Measurements from ENCODE around the gene MAGIX. TPM values are rescaled to one million over a fixed set of nuclear protein-coding genes. Genes with fewer than 3 reads are reported as not detected.

Gene MAGIX
- total and polyA plus RNA-seq, 2 of the 4 experiments (the other 2 are of a cell fraction): 0.72 to 1.1 TPM

DNA sequence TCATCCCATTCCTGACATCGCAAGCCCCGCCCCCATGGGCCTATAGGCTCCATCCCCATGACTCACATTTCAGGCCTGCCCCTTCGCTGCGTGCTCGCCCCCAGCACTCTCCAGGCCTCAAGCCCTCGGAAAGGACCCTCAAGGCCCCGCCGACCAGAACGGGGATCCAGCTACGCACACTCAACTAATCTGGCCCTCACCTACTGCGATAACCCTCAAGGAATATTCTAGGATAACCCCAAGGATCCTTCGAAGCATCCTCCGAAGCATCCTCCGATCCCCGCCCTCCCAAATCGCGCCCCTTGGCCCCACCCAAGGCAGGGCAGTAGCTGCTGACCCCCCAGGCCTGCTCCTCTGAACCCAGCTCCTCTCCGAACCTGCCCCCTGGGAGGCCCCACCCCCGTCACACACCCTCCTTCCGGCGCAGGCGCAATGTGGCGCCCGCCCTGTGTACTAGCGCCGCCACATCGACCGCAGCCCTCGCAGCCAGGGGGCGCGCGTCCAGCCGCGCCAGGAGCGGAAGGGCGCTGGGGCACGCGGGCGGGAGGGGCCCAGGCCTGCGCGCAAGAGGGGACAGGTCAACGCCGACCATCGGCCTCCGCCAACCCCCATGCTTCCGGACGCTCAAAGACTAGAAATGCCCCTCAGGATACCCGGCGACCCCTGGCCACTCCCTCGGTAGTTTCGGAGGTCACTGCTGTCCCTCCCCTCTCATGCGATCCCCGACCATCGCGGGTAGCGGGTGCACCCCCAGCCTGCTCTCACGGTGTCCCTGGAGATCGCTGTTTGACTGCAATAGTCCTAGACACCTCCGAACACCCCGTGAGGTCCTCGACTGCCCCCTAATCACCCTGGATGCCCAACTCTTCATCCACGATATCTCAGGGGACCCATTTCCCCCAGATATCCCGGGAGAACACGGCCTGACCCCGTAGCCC lies 6.4 kb upstream of the MAGIX start:
- peak overlapping the region; percentile 94 for H3K56ac ChIP-seq (ENCODE audit: extremely low read depth, insufficient read depth, low read length)
- H3K9me3 ChIP-seq (ENCODE audit: control insufficient read depth, insufficient read depth, low read length): no peaks in the 10 kb centered on the region
- peak overlapping the region; percentile 62; the same call in 1 of the 3 replicates for H2BK15ac ChIP-seq (ENCODE audit: low read depth, low read length)
- TF ChIP-seq RAD21 (IDR thresholded peaks at IDR 0.05; ENCODE audit: low read length) (peak; percentile 26; the same call in 1 of the 2 replicates), MAZ (IDR thresholded peaks at IDR 0.05; ENCODE audit: borderline replicate concordance, low read depth, low read length) (peak; percentile 78; the same call in 1 of the 2 replicates), SMC3 (IDR thresholded peaks at IDR 0.05; ENCODE audit: low read depth, low read length) (peak; percentile 36), RFX5 (IDR thresholded peaks at IDR 0.05; ENCODE audit: low read depth, low read length) (no peak), CEBPB (IDR thresholded peaks at IDR 0.05; ENCODE audit: low read depth, low read length) (no peak), FOS (IDR thresholded peaks at IDR 0.05; ENCODE audit: low read depth, low read length) (peak; percentile 14; the same call in 1 of the 2 replicates), POLR2A (IDR thresholded peaks at IDR 0.05; ENCODE audit: low read depth, low read length) (peak; percentile 63; the same call in 1 of the 2 replicates)
- TF ChIP-seq, protein P1, sequence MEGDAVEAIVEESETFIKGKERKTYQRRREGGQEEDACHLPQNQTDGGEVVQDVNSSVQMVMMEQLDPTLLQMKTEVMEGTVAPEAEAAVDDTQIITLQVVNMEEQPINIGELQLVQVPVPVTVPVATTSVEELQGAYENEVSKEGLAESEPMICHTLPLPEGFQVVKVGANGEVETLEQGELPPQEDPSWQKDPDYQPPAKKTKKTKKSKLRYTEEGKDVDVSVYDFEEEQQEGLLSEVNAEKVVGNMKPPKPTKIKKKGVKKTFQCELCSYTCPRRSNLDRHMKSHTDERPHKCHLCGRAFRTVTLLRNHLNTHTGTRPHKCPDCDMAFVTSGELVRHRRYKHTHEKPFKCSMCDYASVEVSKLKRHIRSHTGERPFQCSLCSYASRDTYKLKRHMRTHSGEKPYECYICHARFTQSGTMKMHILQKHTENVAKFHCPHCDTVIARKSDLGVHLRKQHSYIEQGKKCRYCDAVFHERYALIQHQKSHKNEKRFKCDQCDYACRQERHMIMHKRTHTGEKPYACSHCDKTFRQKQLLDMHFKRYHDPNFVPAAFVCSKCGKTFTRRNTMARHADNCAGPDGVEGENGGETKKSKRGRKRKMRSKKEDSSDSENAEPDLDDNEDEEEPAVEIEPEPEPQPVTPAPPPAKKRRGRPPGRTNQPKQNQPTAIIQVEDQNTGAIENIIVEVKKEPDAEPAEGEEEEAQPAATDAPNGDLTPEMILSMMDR (conservative IDR thresholded peaks at IDR 0.05; ENCODE audit: low read depth, low read length): peak; percentile 71
- peak overlapping the region; percentile 97 to 99 for H4K8ac ChIP-seq (ENCODE audit: low read depth in 2 of 2, low read length in 2 of 2)
- dilution Hi-C loops (cut with HindIII; ENCODE audit: low sequenced_read_pairs, unreplicated experiment): no loop called here
- H4K5ac ChIP-seq (ENCODE audit: low read depth, low read length): peak overlapping the region; percentile 99
- no peak overlapping the region for H2BK20ac ChIP-seq (ENCODE audit: low read depth, low read length)
- H3K9me1 ChIP-seq (ENCODE audit: insufficient read depth, low read length): no peaks in the 10 kb centered on the region
- peak overlapping the region; percentile 90 for H2AFZ ChIP-seq (replicated peaks; ENCODE audit: low read length, poor library complexity)
- peak; percentile 94 for ATAC-seq (ENCODE audit: low read depth)
- POLR2A ChIA-PET (ENCODE audit: unreplicated experiment): interaction anchor here (0.8 to 1.0 kb wide), 2 partner anchors 11 kb away, joined by 3 to 4 read pairs; no protein-coding TSS in a partner anchor
- peak overlapping the region; percentile 98 for H2AK9ac ChIP-seq (replicated peaks; ENCODE audit: low read depth, low read length, poor library complexity)
- H3K27me3 ChIP-seq (ENCODE audit: control insufficient read depth, insufficient read depth, low read length): no peaks in the 10 kb centered on the region; the same call in 1 of the 2 replicates
- H3K18ac ChIP-seq (ENCODE audit: low read depth, low read length): peak overlapping the region; percentile 99
- H4K20me1 ChIP-seq (ENCODE audit: insufficient read depth, low read length): no peaks in the 10 kb centered on the region
- peak overlapping the region; percentile 89 for H2AK5ac ChIP-seq (ENCODE audit: low read depth, low read length)
- no peaks in the 10 kb centered on the region for H3K36me3 ChIP-seq (ENCODE audit: control insufficient read depth, insufficient read depth, low read length)
- H3K79me1 ChIP-seq (ENCODE audit: low read depth in 1 of 2, low read length in 2 of 2): no peaks in the 10 kb centered on the region; a peak in 1 of 4 replicates
- peak overlapping the region; percentile 100 for H3K27ac ChIP-seq (ENCODE audit: insufficient read depth, low read length)
- WGBS, 2 experiments (ENCODE audit: extremely low coverage in 2 of 2, insufficient read length in 1 of 2): 37% methylated on average over 19 of the region's 65 CpGs; no CpG with 5 or more reads in 1 of the 2 experiments
- no TSS peak for BruUV-seq (replicated peaks)
- CTCF ChIA-PET: interaction anchor here (0.6 to 0.7 kb wide), 3 partner anchors 11 to 28 kb away, joined by 3 read pairs; no protein-coding TSS in a partner anchor
- H3K4ac ChIP-seq (ENCODE audit: low read depth, low read length): peak overlapping the region; percentile 99
- H4K91ac ChIP-seq (ENCODE audit: insufficient read depth, low read depth, low read length): peak overlapping the region; percentile 91
- H3K14ac ChIP-seq (replicated peaks; ENCODE audit: low read depth, low read length): peak overlapping the region; percentile 93
- H3K9ac ChIP-seq (ENCODE audit: low read depth, low read length): peak overlapping the region; percentile 100
- H3K4me2 ChIP-seq (ENCODE audit: low read depth, low read length): peak overlapping the region; percentile 94
- intact Hi-C loops (cut with micrococcal nuclease): no loop called here
- peaks cover 6% of the 10 kb centered on the region for H3K4me1 ChIP-seq (ENCODE audit: control insufficient read depth, insufficient read depth, low read length)
- DNase-seq: peak; percentile 85
- peak overlapping the region; percentile 99 for H3K23ac ChIP-seq (ENCODE audit: low read depth, low read length)
- H2BK5ac ChIP-seq (ENCODE audit: low read depth, low read length, poor library complexity, severe bottlenecking): peak overlapping the region; percentile 100
- H2BK120ac ChIP-seq (ENCODE audit: low read depth, low read length): peak overlapping the region; percentile 70
- in situ Hi-C loops (cut with MboI; ENCODE audit: low sequenced_read_pairs): no loop called here
- H3K4me3 ChIP-seq (ENCODE audit: insufficient read depth, low read depth, low read length): peak overlapping the region; percentile 71
